ENCODE measurements around the gene STPG3. TPM values are rescaled to one million over a fixed set of nuclear protein-coding genes. Genes with fewer than 3 reads are reported as not detected.
A peak's percentile ranks its signal among the peaks of the same experiment; 100 is the strongest.

Gene STPG3
- total and polyA plus RNA-seq, 4 experiments from 2014 or later: not detected

DNA sequence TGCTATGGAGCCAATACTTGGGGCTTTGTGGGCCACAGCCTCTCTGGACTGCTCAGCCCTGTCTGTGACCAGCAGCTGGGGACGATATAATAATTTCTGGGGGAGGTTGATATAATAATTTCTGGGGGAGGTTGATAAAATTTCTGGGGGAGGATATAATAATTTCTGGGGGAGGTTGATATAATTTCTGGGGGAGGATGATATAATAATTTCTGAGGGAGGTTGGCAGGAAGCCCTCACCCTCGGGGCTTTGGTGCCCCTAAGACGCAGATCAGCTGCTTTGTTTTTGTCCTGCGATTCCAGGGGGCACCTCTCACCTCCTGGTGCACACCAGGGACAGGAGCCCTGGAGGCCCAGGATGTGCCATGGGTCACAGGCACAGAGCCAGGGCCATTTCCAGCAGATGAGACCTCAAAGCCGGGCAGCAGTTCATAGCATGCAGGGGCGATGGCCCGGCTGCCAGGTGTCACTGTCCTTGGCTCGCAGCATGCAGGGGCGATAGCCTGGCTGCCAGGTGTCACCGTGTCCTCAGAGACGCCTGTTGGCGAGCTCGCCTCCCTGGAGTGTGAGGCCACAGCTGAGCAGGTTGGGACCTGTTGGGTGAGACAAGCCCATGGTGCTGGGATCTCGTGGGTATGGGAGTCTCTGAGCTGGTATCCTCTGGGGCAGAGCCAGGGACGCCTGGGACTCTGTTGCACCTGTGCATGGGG is 22.7 kb downstream of the STPG3 start:
- Mint-ChIP-seq H3K9me3 (no peaks in the 10 kb centered on the region), H3K27me3 (peaks cover 0 to 1% of the 10 kb centered on the region in 2 donors), H3K4me1 (peaks cover 9 to 33% (median 21%) of the 10 kb centered on the region in 4 donors), H3K27ac (no peak overlapping the region), H3K36me3 (peaks cover 13 to 18% of the 10 kb centered on the region in 2 donors), H3K4me3 (no peak overlapping the region)
- Histone ChIP-seq H3K9me3 (ENCODE audit: control insufficient read depth in 1 of 2, low read length in 2 of 2) (no peaks in the 10 kb centered on the region), H3K27me3 (ENCODE audit: insufficient read depth, low read length) (no peaks in the 10 kb centered on the region), H3K27ac (ENCODE audit: low read depth, low read length) (no peak overlapping the region), H3K4me3 (ENCODE audit: low read length in 2 of 2) (no peak overlapping the region), H3K36me3 (ENCODE audit: insufficient read depth, low read length) (peaks cover 5% of the 10 kb centered on the region), H3K4me1 (ENCODE audit: insufficient read depth, low read length) (peaks cover 22% of the 10 kb centered on the region)
- ChIA-PET CTCF (ENCODE audit: partially characterized antibody) (interaction anchor here (1.0 kb wide), 1 partner anchor 8 kb away, joined by 3 read pairs; no protein-coding TSS in a partner anchor), POLR2A (ENCODE audit: partially characterized antibody) (interaction anchor here (0.6 to 2.0 kb wide), 3 partner anchors 33 to 821 kb away, joined by 3 to 7 read pairs (median 3); partner anchors contain the start of gene TUBB4B)
- no peak for DNase-seq
- intact Hi-C loops (cut with micrococcal nuclease): no loop called here

DNA sequence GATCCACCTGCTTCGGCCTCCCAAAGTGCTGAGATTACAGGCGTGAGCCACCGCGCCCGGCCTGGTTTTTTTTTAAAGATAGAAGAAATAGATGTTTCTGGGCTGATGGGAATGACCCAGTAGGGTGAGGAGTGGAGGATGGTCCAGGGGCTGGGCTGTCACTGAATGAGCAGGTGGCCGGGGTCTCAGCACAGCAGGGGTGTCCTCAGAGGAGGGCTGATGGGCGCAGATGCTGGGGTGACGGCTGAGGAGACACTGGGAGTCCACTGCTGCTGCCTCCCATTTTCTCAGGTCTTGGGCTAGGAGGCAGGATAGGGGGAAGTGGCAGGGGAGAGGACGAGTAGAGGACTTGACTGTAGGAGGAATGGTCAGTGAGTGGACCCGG is 24.1 kb downstream of the STPG3 start:
- H3K36me3 Mint-ChIP-seq: peaks cover 5 to 7% of the 10 kb centered on the region in 2 donors
- no peak for DNase-seq
- no peak overlapping the region for H3K4me3 ChIP-seq (ENCODE audit: low read length in 2 of 2)
- H3K27me3 ChIP-seq (ENCODE audit: insufficient read depth, low read length): no peaks in the 10 kb centered on the region
- intact Hi-C loops (cut with micrococcal nuclease): no loop called here
- H3K9me3 ChIP-seq (ENCODE audit: control insufficient read depth in 1 of 2, low read length in 2 of 2): no peaks in the 10 kb centered on the region
- no peaks in the 10 kb centered on the region for H3K36me3 ChIP-seq (ENCODE audit: insufficient read depth, low read length)
- no peak overlapping the region for H3K27ac ChIP-seq (ENCODE audit: low read depth, low read length)
- POLR2A ChIA-PET (ENCODE audit: partially characterized antibody): no interaction called here
- CTCF ChIA-PET (ENCODE audit: partially characterized antibody): no interaction called here
- peak overlapping the region in 1 of 7 donors; percentile 27 for H3K27ac Mint-ChIP-seq
- no peaks in the 10 kb centered on the region for H3K9me3 Mint-ChIP-seq
- H3K4me1 ChIP-seq (ENCODE audit: insufficient read depth, low read length): peaks cover 22% of the 10 kb centered on the region
- peaks cover 8 to 25% (median 17%) of the 10 kb centered on the region in 4 donors for H3K4me1 Mint-ChIP-seq
- H3K27me3 Mint-ChIP-seq: peaks cover 0 to 1% of the 10 kb centered on the region in 2 donors
- H3K4me3 Mint-ChIP-seq: peak overlapping the region in 1 of 8 donors; percentile 43

DNA sequence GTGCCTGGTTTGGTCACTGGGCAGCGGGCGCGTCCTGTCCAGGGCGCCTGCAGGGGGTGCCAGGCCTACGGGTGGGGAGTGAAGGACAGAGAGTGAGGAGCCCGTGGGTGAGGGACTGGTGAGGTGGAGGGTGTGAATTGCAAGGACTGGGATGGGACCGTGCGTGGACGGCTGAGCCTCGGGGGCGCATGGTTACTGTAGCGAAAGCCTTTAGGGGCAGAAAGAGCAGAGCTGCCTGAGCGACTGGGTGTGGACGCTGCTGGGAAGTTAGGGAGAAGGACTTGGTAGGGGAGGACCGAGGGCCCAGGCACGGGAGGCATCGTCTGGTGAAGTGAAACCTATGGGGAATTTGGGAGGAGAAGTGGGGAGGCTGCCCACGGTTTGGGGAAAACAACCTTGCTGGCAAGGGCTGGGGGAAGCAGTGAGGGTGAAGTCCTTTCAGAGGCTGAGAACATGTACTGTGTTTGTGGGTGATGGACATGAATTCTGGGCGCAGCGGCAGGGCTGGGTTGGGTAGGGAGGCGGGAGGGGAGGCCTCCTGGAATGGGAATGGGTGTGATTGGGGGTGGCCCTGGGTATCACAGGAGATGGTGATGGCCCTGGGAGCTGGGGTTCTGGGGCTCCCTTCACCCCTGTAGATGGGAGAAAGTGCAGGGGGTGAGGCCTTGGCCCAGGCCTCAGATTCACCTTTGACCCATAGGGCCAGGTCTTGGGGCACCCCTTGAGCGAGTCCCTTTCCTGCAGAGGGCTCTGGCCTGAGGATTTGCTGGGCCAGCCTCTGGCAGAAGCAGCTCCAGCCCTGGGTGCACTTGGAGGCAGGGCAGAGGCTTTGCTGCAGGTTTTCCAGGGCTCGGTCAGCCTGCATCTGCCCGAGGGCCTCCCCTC is 24.7 kb downstream of the STPG3 start:
- Histone ChIP-seq H3K9me3 (ENCODE audit: control insufficient read depth in 1 of 2, low read length in 2 of 2) (no peaks in the 10 kb centered on the region), H3K27ac (ENCODE audit: low read depth, low read length) (no peak overlapping the region), H3K27me3 (ENCODE audit: insufficient read depth, low read length) (no peaks in the 10 kb centered on the region), H3K36me3 (ENCODE audit: insufficient read depth, low read length) (no peaks in the 10 kb centered on the region), H3K4me3 (ENCODE audit: low read length in 2 of 2) (no peak overlapping the region), H3K4me1 (ENCODE audit: insufficient read depth, low read length) (peaks cover 22% of the 10 kb centered on the region)
- intact Hi-C loops (cut with micrococcal nuclease): no loop called here
- Mint-ChIP-seq H3K27me3 (peaks cover 0 to 1% of the 10 kb centered on the region in 2 donors), H3K4me1 (peaks cover 8 to 25% (median 17%) of the 10 kb centered on the region in 4 donors), H3K9me3 (no peaks in the 10 kb centered on the region), H3K27ac (peak overlapping the region in 1 of 7 donors; percentile 25), H3K4me3 (peak overlapping the region in 3 of 8 donors; percentile 43 to 71 (median 67)), H3K36me3 (peaks cover 5 to 7% of the 10 kb centered on the region in 2 donors)
- POLR2A ChIA-PET (ENCODE audit: partially characterized antibody): interaction anchor here (2.0 kb wide), 1 partner anchor 35 kb away, joined by 10 read pairs; the partner anchor contains the start of gene TUBB4B
- CTCF ChIA-PET (ENCODE audit: partially characterized antibody): no interaction called here
- no peak for DNase-seq

DNA sequence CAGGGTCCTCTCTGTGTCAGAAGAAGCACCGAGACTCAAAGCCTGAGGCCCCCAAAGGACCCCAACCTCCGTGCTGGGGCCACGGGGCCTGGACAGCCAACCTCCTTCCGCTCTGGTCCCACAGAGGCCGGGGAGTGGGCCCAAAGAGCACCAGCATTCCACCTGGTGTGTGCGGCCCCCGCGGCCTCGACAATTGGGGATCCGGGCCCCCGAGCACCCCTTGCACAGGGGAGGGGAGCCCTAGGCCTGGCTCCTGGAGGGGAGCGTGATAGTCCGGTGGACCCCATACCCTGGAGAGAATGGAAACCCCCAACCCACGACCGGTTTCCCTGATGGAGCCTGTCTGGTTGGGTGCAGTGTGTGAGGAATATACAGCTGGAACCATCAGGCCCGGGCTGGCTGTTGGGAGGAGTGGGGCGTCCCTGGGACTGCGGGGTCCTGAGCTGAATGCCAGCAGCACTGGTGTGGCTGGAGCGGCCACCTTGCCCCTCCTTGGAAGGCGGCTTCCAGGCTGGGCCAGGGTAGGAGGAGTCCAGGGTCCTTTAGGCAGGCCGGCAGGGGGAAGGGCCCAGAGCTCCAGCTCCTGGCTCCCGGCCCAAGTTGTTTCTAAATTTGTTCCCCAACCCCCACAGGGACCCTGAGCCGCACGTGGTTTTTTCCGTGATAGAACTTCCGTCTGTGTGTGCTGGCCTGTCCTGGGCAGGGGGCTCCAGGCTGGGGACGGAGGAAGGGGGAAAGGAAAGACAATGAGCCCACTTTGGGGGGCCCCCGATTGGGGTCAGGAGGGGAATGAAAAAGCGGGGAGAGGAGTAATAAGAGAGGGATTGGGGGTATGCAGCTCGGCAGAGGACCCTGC is 25.6 kb downstream of the STPG3 start:
- no peaks in the 10 kb centered on the region for H3K9me3 Mint-ChIP-seq
- no peaks in the 10 kb centered on the region for H3K36me3 ChIP-seq (ENCODE audit: insufficient read depth, low read length)
- peaks cover 0 to 5% of the 10 kb centered on the region in 2 donors for H3K36me3 Mint-ChIP-seq
- CTCF ChIA-PET (ENCODE audit: partially characterized antibody): no interaction called here
- H3K27ac ChIP-seq (ENCODE audit: low read depth, low read length): no peak overlapping the region
- no peaks in the 10 kb centered on the region for H3K27me3 ChIP-seq (ENCODE audit: insufficient read depth, low read length)
- POLR2A ChIA-PET (ENCODE audit: partially characterized antibody): interaction anchor here (2.0 kb wide), 1 partner anchor 36 kb away, joined by 10 read pairs; the partner anchor contains the start of gene TUBB4B
- intact Hi-C loops (cut with micrococcal nuclease): no loop called here
- no peaks in the 10 kb centered on the region for H3K9me3 ChIP-seq (ENCODE audit: control insufficient read depth in 1 of 2, low read length in 2 of 2)
- peak overlapping the region in 1 of 2 donors; percentile 47 for H3K4me3 ChIP-seq (ENCODE audit: low read length in 2 of 2)
- H3K4me1 ChIP-seq (ENCODE audit: insufficient read depth, low read length): peaks cover 13% of the 10 kb centered on the region
- no peak for DNase-seq
- peak overlapping the region in 2 of 7 donors; percentile 13 to 36 for H3K27ac Mint-ChIP-seq
- peaks cover 0 to 1% of the 10 kb centered on the region in 2 donors for H3K27me3 Mint-ChIP-seq
- peaks cover 3 to 18% (median 10%) of the 10 kb centered on the region in 4 donors for H3K4me1 Mint-ChIP-seq
- H3K4me3 Mint-ChIP-seq: peak overlapping the region in 2 of 8 donors; percentile 32 to 61

DNA sequence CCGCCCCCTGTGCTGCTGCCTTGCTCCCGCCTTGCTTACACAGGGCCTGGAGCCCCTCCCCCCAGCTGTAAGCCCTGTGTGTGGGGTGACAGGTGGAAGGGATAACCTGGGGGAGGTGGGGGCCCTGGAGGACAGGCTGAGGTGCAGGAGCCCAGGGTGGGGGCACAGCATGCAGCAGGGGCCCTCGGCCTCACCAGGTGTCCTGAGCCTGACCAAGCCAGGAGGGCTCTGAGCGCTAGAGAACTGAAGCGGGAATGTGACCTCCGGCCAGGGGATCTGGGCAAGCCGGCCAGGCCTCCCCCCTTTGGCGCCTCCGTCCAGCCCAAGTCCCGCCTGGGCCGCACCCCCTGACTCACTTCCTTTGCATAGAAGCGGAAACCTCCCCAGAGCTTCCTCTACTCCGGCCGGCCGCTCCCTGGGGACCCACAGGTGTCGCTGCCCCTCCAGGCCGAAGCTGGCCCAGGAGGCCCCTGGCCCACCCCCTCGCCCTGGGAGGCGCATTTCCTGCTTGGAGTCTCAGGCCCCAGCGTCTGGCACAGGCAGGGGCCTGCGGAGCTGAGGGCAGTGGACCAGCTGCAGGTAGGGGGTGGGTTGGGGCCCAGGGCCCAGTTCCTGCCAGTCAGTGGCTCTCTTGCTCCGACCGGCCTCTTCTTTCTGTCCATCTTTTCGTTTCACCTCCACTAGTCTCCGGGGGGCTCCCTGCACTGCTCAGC is 26.4 kb downstream of the STPG3 start, which contains the start of gene TOR4A:
Gene TOR4A, plus strand, starts transcription at position 398 of the 713 bp plus-strand sequence. CDS start 964 bp downstream, outside the sequence.
- Histone ChIP-seq H3K4me3 (ENCODE audit: low read length in 2 of 2) (peak within 1 kb of the TSS in 1 of 2 donors; percentile 47), H3K9me3 (ENCODE audit: control insufficient read depth in 1 of 2, low read length in 2 of 2) (no peaks in the 10 kb centered on the region), H3K27ac (ENCODE audit: low read depth, low read length) (peak within 1 kb of the TSS; percentile 31), H3K27me3 (ENCODE audit: insufficient read depth, low read length) (no peaks in the 10 kb centered on the region), H3K4me1 (ENCODE audit: insufficient read depth, low read length) (peaks cover 11% of the 10 kb centered on the region), H3K36me3 (ENCODE audit: insufficient read depth, low read length) (no peaks in the 10 kb centered on the region)
- H3K36me3 Mint-ChIP-seq: peaks cover under 1 to 6% of the 10 kb centered on the region in 2 donors
- ChIA-PET CTCF (ENCODE audit: partially characterized antibody) (no interaction called here), POLR2A (ENCODE audit: partially characterized antibody) (interaction anchor here (0.8 to 2.0 kb wide), 2 partner anchors 23 to 37 kb away, joined by 3 to 10 read pairs; partner anchors contain the start of gene TUBB4B)
- H3K4me3 Mint-ChIP-seq: peak within 1 kb of the TSS; percentile 61 to 83 (median 80)
- intact Hi-C loops (cut with micrococcal nuclease): no loop called here
- H3K4me1 Mint-ChIP-seq: peaks cover 4 to 19% (median 10%) of the 10 kb centered on the region in 4 donors
- peak within 1 kb of the TSS in 3 of 7 donors; percentile 13 to 79 (median 66) for H3K27ac Mint-ChIP-seq
- H3K9me3 Mint-ChIP-seq: no peaks in the 10 kb centered on the region
- no peak for DNase-seq
- peaks cover under 1 to 2% of the 10 kb centered on the region in 2 donors for H3K27me3 Mint-ChIP-seq

DNA sequence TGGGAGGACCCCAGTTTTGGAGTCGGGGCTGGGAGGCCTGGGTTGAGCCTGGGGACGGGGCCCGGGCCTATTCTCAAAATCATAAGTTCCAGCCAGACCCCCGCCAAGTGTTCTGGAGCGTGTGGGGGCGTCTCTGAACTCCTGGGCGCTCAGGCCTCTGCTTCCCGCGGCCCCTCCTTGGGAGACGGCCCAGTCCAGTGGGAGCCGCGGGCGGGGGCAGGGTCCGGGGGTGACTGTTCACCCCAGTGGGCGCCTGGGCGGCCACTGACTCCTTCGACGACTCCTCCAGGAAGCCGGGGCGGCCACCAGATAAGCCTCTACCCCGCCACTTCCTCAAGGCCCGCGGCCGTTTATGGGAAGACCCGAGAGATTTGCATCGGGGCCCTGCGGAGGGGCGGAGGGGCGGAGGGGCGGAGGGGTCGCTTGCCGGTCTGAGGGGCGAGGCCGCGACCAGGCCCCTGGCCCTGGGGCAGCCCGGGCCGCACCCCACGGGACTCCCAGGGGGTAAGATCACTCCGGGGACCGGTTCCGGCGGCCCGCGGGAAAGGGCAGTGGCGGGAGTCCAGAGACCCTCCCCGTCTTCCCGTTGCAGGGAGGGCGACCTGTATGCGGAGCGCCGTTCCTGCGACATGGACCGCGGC is 27.1 kb downstream of the STPG3 start:
- CTCF ChIA-PET (ENCODE audit: partially characterized antibody): no interaction called here
- Histone ChIP-seq H3K4me1 (ENCODE audit: insufficient read depth, low read length) (peaks cover 11% of the 10 kb centered on the region), H3K36me3 (ENCODE audit: insufficient read depth, low read length) (no peaks in the 10 kb centered on the region), H3K9me3 (ENCODE audit: control insufficient read depth in 1 of 2, low read length in 2 of 2) (no peaks in the 10 kb centered on the region), H3K4me3 (ENCODE audit: low read length in 2 of 2) (peak overlapping the region in 1 of 2 donors; percentile 47), H3K27me3 (ENCODE audit: insufficient read depth, low read length) (no peaks in the 10 kb centered on the region), H3K27ac (ENCODE audit: low read depth, low read length) (peak overlapping the region; percentile 31)
- Mint-ChIP-seq H3K27ac (peak overlapping the region in 2 of 7 donors; percentile 66 to 79), H3K4me1 (peaks cover 5 to 22% (median 10%) of the 10 kb centered on the region in 4 donors), H3K4me3 (peak overlapping the region; percentile 61 to 83 (median 80)), H3K9me3 (no peaks in the 10 kb centered on the region), H3K36me3 (peaks cover 2 to 8% of the 10 kb centered on the region in 2 donors), H3K27me3 (peaks cover 2 to 4% of the 10 kb centered on the region in 2 donors)
- intact Hi-C loops (cut with micrococcal nuclease): no loop called here
- POLR2A ChIA-PET (ENCODE audit: partially characterized antibody): interaction anchor here (0.8 to 2.0 kb wide), 2 partner anchors 24 to 37 kb away, joined by 3 to 10 read pairs; partner anchors contain the start of gene TUBB4B
- DNase-seq: no peak

All from CD4-positive, alpha-beta memory T cell (primary cell).